Measurements from ENCODE around the gene LRRC74B.

DNA sequence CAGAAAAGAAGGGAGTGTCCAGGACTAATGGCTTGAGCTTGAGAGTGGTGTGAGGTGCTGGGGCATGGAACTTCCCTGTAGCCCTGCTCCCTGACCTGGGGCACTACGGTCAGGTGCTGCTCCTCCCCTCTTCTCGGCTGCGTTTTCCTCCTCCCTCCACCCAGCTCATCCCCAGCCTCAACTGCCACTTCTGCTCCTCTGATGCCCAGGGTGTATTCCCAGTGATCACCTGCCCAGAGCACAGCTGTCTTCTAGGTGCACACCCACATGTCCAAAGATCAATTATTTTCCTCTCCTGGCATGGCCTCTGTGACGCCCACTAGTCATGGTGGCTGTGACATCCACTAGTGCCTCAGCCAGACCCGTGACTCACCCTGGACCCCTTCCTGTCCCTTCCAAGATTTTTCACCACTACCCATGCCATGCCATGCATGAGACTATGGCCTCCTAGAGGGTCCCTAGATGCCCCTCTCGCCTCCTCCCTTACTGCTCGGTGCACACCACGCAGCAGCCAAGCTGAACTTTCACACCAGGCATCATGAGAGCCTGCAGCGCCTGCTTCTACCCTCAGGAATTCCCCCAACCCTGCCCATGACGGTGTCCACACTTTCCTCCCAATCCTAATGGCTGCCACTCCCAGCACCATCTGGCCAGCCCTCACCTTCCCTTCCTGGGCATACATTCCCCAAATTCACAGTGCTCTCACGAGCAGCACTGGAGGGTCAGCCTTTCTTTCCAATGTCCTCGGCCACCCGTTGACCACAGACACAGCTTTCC lies 28.9 kb upstream of the LRRC74B start:
- TF ChIP-seq, protein P1, sequence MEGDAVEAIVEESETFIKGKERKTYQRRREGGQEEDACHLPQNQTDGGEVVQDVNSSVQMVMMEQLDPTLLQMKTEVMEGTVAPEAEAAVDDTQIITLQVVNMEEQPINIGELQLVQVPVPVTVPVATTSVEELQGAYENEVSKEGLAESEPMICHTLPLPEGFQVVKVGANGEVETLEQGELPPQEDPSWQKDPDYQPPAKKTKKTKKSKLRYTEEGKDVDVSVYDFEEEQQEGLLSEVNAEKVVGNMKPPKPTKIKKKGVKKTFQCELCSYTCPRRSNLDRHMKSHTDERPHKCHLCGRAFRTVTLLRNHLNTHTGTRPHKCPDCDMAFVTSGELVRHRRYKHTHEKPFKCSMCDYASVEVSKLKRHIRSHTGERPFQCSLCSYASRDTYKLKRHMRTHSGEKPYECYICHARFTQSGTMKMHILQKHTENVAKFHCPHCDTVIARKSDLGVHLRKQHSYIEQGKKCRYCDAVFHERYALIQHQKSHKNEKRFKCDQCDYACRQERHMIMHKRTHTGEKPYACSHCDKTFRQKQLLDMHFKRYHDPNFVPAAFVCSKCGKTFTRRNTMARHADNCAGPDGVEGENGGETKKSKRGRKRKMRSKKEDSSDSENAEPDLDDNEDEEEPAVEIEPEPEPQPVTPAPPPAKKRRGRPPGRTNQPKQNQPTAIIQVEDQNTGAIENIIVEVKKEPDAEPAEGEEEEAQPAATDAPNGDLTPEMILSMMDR (IDR thresholded peaks at IDR 0.05): no peak
- no peak for TF ChIP-seq POLR2A (IDR thresholded peaks at IDR 0.05)
